Measurements from ENCODE around the gene CAPN6. TPM values are rescaled to one million over a fixed set of nuclear protein-coding genes. Genes with fewer than 3 reads are reported as not detected.

Gene CAPN6
- total RNA-seq, 1 experiment from 2014 or later: not detected

GRCh38 chrX:111282991-111283390, 12.7 kb upstream of the CAPN6 start:
- BruUV-seq (replicated peaks): no TSS peak
- Histone ChIP-seq H3K36me3 (ENCODE audit: low read depth) (no peaks in the 10 kb centered on the region), H3K27ac (no peak overlapping the region), H4K20me1 (ENCODE audit: insufficient read depth) (no peaks in the 10 kb centered on the region), H3K4me3 (no peak overlapping the region), H3K4me1 (replicated peaks; ENCODE audit: insufficient read depth) (no peaks in the 10 kb centered on the region), H3K4me2 (no peak overlapping the region), H3K9me3 (ENCODE audit: insufficient read depth, low read depth) (no peaks in the 10 kb centered on the region), H3K27me3 (ENCODE audit: insufficient read depth, low read depth) (no peaks in the 10 kb centered on the region), H3F3A (ENCODE audit: insufficient read depth, low read depth) (no peaks in the 10 kb centered on the region), H3K79me2 (ENCODE audit: low read depth) (no peaks in the 10 kb centered on the region), H2AFZ (no peak overlapping the region), H3K9me2 (ENCODE audit: insufficient read depth) (no peaks in the 10 kb centered on the region)
- intact Hi-C loops (cut with micrococcal nuclease; ENCODE audit: unreplicated experiment): no loop called here
- ChIA-PET CTCF (no interaction called here), POLR2A (ENCODE audit: unreplicated experiment) (no interaction called here)
- no peak for DNase-seq
- TF ChIP-seq CTCF (conservative IDR thresholded peaks at IDR 0.05): no peak
- TF ChIP-seq EZH2 (IDR thresholded peaks at IDR 0.05; ENCODE audit: low read depth): no peak

DNA sequence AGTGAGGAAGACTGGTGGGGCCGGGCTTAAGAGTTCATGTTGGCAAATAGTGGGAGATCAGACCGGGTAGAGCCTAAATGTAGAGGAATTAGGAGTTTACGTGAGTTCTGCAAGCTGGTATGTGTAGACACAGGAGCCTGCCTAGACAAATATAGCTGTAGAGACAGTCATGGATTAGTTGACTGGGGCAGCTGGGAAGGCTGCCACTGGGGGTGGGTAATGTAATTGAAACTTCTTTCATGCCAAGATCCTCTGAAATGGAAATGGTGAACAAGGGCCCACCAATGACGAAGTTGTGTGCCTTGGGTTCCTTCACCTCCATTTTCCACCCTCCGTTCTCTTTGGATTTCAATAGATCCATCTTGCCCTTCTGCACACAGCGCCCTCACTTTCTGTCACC, 11.9 kb upstream of the CAPN6 start:
- H3K4me2 ChIP-seq: no peak overlapping the region
- H3K79me2 ChIP-seq (ENCODE audit: low read depth): no peaks in the 10 kb centered on the region
- no peak overlapping the region for H2AFZ ChIP-seq
- POLR2A ChIA-PET (ENCODE audit: unreplicated experiment): no interaction called here
- H3K36me3 ChIP-seq (ENCODE audit: low read depth): no peaks in the 10 kb centered on the region
- no TSS peak for BruUV-seq (replicated peaks)
- CTCF ChIA-PET: no interaction called here
- no peak overlapping the region for H3K4me3 ChIP-seq
- H3F3A ChIP-seq (ENCODE audit: insufficient read depth, low read depth): no peaks in the 10 kb centered on the region
- intact Hi-C loops (cut with micrococcal nuclease; ENCODE audit: unreplicated experiment): no loop called here
- H3K27me3 ChIP-seq (ENCODE audit: insufficient read depth, low read depth): no peaks in the 10 kb centered on the region
- DNase-seq: no peak
- TF ChIP-seq CTCF (conservative IDR thresholded peaks at IDR 0.05) (no peak), EZH2 (IDR thresholded peaks at IDR 0.05; ENCODE audit: low read depth) (no peak)
- no peaks in the 10 kb centered on the region for H3K9me3 ChIP-seq (ENCODE audit: insufficient read depth, low read depth)
- H3K27ac ChIP-seq: no peak overlapping the region
- H4K20me1 ChIP-seq (ENCODE audit: insufficient read depth): no peaks in the 10 kb centered on the region
- H3K4me1 ChIP-seq (replicated peaks; ENCODE audit: insufficient read depth): no peaks in the 10 kb centered on the region
- H3K9me2 ChIP-seq (ENCODE audit: insufficient read depth): no peaks in the 10 kb centered on the region

- ChIA-PET CTCF (no interaction called here), POLR2A (ENCODE audit: unreplicated experiment) (no interaction called here)
- Histone ChIP-seq H3K36me3 (ENCODE audit: low read depth) (no peaks in the 10 kb centered on the region), H2AFZ (no peak overlapping the region), H3K9me3 (ENCODE audit: insufficient read depth, low read depth) (no peaks in the 10 kb centered on the region), H3K9me2 (ENCODE audit: insufficient read depth) (no peaks in the 10 kb centered on the region), H3F3A (ENCODE audit: insufficient read depth, low read depth) (no peaks in the 10 kb centered on the region), H3K4me2 (no peak overlapping the region), H4K20me1 (ENCODE audit: insufficient read depth) (no peaks in the 10 kb centered on the region), H3K27me3 (ENCODE audit: insufficient read depth, low read depth) (0 out of 2 replicates have a peak, but pooled peaks cover 9% of the 10 kb centered on the region), H3K79me2 (ENCODE audit: low read depth) (no peaks in the 10 kb centered on the region), H3K4me3 (no peak overlapping the region), H3K27ac (no peak overlapping the region), H3K4me1 (replicated peaks; ENCODE audit: insufficient read depth) (no peaks in the 10 kb centered on the region)
- TF ChIP-seq CTCF (conservative IDR thresholded peaks at IDR 0.05) (no peak), EZH2 (IDR thresholded peaks at IDR 0.05; ENCODE audit: low read depth) (no peak)
- intact Hi-C loops (cut with micrococcal nuclease; ENCODE audit: unreplicated experiment): no loop called here
- DNase-seq: no peak
- no TSS peak for BruUV-seq (replicated peaks)
These were observed 1.8 kb downstream of the CAPN6 start for GRCh38 chrX:111268506-111268905.

Data from PC-9 (cell line).